ENCODE data around the gene ILK.

The ILK gene

DNA sequence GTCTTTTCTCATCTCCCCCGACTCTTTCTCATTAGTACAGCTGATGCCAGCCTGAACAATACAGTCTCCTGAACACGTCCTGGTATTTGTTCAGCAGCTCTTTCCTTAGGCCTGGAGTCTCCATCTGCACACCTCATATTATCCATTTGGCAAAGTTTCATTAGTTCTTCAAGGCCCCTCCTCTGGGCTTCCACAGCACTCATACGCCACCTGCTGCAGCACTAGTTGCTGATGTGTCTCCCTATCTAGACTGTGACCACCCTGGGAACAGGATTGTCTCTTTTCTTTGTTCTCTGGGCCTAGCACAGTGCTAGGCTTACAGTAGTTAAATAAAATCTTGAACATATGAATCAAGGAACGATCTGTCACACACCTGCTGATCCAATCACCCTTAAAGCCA lies 34.9 kb downstream of the ILK start:
- no peak for DNase-seq

DNA sequence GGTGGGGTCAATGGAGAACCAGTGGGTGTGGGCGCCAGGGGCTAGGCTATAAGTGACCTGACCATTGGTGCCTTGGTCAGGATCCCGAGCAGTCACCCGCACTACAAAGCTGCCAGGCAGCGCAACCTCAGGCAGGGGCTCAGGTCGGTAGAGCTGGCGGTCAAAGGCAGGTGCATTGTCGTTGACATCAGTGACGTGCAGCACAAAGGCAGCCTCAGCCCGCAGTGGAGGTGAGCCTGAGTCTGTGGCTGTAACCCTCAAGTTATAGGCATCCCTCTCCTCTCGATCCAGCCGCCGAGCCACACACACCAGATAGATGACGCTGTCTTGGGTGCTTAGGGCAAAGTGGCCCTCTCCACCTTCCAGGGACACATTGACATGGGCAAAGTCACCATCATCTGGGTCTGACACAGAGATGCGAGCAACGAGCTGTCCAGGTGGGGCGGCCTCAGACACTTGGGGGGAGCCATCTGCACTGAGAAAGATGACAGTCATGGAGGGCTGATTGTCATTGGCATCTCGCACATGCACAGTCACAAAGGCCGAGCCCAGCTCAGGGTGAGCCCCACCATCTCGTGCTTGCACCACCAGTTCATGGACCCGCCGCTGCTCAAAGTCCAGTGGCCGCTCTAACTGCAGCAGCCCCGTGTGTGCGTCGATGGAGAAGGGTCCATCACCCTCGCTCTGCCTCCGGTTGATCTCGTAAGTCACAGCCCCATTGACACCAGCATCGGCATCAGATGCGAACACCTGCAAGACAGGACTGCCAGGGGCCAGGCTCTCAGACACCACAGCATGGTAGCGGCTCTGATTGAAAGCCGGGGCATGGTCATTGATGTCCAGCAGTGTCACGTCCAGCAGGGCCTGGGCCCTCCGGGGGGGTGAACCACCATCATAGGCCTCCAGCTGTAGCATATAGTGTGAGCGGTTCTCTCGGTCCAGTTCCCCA lies 36.7 kb downstream of the ILK start:
- no peak for DNase-seq

DNA sequence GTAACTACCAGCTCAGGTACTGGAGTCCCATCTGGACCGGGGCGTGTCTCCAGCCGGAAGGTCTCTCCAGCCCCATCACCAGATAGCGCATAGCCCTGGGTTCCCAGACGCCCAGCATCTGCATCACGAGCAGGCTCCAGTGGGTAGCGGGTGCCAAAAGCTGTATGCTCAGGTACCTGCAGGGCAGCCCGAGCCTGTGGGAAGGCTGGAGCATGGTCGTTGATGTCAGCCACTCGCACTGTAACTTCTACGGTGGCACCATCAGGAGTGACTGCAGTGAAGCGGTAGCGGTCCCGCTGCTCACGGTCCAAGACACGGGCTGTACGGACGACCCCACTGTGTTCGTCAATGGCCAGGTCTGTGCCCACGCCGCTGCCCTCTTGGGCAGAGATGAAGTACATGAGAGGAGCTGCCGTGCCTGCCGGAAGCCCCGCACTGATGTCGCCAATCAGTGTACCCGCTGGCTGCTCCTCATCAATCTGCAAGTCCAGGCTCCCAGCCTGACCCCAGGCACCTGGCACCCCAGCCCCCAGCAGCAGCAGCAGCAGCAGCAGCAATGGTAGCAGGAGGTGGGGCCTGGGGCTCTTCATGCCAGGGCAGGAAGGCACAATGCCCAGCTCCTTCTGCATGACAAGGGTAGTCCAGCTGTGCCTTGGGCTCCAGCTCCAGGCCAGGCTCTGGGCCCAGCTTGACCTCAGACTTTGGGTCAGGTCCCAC lies 37.6 kb downstream of the ILK start:
- DNase-seq: no peak

DNA sequence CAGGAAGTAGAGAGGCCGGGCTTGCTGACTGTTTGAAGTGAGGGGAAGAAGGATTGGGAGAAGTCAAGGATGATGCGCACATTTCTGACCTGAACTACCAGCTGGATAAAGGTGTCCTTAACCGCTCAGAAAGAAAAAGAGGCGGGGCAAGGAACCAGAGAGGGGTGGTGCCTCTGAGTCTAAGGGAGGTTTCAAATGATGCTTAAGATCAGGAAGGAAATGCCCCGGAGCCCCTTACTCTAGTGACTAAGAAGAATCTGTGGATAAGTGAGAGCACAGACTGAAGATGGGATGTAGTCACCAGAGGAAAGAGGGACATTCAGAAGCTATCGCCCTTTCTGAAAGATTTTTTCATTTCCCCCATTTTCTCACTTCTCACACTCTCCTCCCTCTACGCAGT lies 39.4 kb downstream of the ILK start:
- DNase-seq: no peak

DNA sequence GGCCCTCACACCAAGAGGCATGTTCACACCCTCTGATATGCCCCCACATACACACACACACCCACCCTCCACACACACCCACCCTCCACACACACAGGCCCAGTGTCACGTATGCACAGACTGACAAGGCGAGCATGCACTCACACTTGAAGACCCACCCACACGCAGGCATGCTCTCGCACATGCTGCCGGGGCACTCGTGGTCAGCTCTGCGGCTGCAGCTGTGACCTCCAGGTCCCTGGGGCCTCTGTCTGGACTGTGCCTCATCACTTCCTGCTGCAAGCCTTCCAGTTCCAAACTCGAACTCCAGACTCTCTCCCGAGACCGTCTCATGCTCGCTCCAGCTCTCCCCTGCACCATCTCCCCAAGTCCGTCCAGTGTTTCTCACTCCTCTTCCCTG lies 42.5 kb downstream of the ILK start:
- DNase-seq: no peak

DNA sequence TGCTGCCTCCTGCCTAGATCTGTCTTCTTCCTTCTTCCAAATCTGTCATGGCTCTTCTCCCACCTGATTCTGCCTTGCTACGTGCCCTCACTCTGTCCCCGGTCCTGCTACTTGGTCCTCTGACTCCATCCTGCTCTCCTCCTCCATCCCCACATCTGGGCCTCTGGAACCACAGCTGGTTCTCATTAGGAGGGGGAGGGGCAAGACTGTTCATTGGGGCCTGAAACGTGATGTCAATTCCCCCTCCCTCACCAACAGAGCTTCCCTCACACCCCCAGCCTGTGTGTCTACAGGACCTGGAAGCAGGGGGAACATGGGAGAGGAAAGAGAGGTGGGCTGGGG lies 43.0 kb downstream of the ILK start:
- DNase-seq: no peak

DNA sequence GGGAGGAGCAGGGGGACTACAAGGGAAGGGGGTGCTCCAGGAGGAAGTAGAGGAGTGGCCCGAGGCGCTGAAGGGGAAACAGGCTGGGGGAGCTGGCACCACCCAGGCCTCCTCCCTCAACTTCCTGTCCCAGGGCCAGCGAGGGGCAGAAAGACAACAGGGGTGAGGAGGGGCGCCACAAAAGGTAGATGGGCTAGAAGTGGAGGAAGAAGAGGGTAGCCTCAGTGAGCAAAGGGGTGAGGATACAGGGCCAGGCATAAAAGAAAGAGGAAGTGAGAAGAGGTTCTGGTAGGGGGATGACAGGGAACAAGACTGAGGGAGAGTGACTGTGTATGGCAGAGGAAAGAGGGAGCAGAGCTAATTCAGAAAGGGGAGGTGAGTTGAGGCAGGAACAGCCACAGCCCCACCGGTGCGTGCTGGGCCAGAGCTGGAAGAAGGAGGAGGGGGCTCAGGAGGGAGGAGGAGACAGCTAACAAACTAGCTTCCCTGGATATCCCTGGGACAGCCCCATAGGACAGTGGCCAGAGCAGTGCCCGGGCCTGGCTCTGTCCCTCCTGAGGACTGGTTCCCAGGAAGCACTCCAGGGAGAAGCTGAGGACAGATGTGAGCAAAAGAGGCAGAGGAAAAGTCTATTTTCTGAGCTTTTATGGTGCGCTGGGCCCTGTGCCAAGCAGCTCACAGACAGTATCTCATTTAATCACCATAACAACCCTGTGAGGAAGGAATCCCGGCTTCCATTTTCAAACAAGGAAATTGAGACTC lies 43.5 kb downstream of the ILK start:
- no peak for DNase-seq

DNA sequence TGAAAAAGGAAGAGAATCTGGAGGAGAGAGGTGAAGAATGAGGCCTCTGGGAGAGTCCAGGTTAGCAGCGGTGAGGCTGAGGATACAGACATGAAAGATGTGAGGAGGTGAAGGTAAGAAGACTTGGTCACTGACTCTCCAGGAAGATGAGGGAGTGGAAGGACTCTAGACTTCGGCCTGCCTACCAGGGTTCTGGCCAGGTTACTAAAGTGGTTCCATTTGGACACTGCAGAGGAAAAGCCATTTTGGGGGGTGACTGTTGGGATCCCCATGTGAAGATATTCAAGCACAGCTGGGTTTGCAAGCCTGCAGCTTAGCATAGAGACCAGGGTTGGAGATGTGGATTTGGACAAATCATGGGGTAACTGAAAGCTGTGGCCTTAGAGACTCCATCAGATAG lies 44.3 kb downstream of the ILK start:
- no peak for DNase-seq

DNA sequence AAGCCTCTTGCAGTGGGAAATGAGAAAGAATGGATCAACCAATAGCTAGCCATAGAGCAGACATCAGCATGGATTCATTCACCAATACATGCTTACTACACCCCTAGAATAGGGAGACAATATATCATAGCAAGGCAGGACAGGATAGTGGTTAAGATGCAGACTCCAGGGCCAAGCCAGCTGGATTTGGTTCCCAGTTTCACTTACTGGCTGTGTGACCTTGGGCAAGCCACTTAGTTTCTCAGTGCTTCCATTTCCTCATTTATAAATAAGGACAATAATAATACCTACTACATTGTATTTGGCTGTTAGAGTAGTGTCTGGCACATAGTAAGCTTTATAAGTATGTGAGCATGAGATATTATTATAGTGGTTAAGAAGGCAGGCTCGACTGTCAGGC lies 44.9 kb downstream of the ILK start:
- no peak for DNase-seq

DNA sequence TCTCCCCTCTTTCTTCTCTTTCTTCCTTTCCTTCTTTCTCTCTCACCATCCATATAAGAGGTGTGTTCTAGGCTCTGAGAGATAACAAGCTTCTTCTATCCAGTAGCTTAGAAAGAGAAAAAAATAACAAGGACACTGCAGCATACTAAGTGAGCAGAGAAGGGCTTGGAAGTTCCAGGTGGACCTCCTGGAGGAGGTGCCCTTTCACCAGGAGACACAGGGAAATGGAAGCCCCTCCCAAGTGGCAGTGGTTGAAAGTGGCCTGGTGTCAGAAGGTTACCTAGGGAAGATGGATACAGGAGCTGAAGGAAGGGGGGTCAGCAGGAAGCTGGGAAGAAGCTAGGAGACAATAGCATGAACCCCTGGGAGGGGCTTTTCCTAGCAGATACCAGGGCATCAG lies 46.5 kb downstream of the ILK start:
- DNase-seq: no peak

DNA sequence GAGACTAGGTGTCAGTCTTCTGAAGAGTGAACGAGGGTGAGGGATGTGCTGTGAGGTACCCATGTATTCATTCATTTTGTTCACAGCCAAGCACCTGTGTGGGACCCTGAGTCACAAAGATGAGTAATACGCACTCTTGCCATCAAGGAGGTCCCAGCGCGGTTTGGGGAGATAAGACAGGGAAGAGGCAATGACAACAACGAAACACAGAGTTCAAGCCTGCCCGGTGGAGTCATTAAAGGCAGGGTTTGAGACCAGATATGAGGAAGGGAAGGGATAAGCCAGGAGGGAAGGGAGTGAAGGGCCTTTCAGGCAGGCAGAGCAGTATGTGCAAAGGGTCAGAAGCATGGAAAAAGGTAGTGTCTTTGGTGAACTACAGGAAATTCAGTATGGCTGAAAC lies 47.4 kb downstream of the ILK start:
- no peak for DNase-seq

DNA sequence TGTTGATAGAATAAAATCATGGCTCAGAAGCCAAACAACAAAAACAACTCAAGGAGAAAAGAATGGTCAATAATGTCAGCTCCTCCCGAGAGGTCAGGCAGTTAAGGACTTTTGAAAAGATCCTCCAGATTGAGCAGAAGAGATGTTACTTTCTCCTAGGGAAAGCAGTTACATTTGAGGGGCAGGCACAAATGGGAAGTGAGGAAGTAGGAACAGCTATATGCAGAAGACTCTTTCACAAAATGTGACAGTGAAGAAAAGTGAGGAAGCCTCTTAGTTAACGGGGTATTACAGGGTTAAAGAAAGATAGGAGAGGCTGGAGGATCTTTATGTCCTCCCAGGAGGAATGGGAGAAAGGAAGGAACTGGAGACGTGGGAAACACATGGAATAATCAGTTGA lies 48.6 kb downstream of the ILK start:
- no peak for DNase-seq

DNA sequence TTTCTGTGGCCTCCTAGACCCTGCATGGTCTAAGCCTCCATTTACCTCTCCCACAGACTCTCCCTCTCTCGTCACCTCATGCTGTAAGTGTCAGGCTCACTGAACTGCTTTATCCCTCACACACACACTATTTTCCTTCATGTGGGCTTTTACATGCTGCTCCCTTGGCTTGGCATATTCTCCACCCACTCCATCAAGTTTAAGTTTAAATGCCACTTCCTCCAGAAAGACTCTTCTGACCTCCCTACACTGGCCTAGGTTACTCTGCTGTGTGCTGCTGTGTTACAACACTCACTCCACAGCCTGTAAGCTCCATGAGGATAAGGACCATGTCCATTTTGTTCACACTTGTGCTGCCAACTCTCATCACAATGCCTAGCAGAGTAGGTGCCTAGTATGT lies 49.5 kb downstream of the ILK start:
- no peak for DNase-seq

DNA sequence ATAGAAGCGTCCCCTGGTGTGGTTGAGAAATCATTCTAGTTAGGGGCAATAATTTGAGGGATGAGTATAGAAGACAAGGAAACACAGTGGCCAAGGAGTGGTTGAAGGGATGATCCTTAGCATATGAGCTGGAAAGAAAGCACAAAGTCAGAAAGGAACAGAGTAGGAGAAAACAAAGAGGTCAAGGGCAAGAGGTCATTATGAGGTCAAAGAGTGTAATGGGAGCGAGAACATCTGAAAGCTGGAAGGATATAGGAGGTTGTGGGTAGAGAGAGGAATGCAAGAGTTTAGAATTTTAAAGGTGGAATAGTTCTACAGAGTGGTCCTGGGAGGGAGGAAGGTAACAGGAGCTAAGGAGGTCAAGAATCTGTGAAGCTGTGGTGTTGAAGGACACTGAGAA lies 50.1 kb downstream of the ILK start:
- no peak for DNase-seq

DNA sequence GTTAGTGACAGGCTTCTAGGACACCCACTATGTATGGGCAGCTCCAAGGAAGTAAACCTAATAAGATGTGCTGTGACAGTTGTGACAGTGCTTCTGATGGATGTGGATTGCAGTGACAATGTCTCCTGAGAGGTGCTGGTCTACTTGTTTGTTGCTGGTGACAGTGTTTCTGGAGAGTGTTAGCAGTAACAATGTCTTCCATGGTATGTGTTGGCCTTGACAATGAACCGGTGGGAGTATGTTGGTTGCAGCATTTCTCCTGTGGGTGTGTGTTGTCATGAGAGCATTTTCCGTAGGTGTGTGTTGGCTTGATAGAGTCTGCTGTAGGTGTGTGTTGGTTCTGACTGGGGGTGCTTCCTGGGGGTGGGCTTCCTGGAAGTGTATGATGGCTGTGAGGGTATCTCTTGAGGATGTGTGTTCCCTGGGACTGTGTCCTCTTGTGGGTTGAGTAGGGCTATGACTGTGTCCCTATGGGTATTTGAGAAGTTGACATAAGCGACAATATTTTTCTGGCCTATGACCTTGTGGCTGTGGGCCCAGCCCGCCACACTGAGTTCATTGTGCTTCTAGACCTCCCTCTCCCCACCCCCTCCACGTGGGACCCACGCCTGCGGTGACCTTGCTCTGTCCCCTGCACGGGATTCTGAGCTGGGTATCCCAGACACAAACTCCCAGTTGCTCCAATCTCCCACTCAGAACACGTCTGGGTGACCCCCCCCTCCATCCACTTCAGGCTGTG lies 50.9 kb downstream of the ILK start:
- DNase-seq: no peak

DNA sequence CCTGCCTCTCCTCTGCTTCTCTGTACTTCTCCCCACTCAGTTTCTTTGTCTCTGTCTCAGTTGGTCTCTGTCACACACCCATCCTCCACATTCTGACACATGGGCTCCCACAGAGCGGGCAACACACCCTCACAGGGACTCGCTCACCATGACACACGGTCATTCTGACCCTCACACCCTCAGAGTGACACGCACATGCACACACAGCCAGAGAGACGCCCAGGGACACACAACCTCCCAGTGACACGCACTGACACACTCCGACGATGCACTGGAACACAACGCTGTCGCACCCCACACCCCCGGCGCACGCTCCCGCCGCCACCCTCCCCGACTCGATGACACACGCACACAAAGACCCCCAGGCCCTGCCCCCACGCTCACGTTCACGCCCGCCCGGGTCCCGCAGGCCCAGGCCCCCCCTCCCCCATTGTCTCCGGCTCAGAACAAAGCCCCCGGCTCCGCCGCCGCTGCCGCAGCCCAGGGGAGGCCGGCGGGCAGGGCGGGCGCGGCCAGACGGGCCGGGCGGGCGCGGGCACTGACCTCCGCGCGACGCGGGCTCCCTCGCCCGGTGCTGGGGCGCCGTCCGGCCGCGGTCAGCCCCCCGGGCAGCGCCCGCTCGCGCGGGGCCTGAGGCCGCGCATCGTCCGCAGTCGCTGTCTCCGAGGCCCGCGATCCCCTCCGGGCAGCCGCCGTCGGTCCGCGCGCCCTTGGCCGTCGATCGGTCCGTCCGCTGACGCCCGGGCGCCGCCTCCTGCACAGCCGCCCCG lies 51.6 kb downstream of the ILK start:
- DNase-seq: no peak

DNA sequence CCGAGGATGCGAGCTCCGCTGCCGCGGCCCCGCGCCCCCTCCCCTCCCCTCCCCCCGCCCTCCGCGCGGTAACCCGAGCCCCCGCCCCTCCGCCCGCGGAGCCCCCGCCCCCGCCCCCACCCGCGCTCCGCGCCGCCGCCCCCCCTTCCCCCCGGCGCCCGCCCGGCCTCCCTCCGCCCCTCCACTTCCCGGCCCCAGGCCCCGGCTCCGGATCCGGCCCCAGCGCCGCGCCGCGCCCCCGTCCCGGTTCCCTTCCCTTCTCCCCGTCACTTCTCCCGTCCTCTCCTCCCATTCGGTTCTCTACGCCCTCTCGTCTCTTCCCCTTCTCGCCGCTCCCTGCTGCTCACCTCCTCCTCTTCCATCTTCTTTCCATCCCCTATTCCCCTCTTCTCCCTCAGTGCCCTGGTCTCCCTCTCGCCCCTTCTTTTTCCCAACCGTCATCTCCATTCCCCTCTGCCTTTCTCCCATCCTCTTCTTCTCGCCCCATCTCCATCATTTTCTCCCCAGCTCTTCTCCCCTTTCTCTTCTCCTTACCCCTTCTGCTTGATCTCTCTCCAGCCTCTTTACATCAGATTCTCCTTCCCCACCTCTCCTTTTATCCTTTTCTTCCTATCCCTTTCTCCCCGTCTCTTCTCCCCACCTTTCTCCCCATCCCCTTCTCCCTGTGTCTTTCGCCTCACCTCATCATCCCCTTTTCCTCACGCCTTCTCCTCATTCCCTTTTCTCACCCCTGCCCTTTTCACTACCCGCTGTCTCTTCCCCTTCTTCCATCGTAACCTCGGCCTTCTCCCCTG lies 52.4 kb downstream of the ILK start, which contains the start of gene DCHS1:
Gene DCHS1, minus strand, starts transcription at position 20 of the 794 bp plus-strand sequence. CDS start 14,196 bp downstream, outside the sequence.
- DNase-seq: no peak

DNA sequence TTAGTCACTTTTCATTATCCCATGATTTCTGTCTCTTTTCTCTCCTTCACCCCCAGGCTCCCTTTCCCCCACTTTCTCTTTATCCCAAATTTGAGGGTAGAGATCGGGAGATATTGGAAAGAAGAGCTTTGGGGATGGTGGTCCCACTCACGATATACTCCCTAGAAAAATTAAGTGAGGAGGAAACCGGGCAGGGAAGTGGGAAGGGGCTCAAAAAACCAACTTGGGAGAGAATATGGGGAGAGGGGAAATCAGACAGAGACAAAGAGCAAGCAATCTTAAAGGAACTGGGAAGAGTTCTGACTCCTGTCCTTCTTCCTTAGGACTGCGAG lies 53.0 kb downstream of the ILK start:
- DNase-seq: no peak

DNA sequence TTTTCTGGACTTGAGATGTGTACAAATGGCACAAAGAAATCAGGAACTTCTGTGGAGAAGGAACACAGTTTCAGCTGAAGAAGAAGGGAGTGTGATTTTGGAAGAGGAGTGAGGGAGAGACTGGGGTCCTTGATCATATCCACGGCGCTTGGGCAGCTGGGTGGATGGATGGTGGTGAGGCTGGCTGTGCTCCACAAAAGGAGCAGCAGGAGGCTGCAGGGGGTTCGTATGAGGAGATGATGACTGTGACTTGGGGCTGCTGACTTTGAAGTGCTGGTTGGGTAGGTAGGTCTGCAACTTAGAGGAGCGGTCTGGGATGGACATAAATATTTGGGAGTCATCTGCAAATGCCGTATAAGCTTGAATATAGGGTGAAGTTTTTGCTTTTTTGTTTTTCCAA lies 53.4 kb downstream of the ILK start:
- DNase-seq: no peak

DNA sequence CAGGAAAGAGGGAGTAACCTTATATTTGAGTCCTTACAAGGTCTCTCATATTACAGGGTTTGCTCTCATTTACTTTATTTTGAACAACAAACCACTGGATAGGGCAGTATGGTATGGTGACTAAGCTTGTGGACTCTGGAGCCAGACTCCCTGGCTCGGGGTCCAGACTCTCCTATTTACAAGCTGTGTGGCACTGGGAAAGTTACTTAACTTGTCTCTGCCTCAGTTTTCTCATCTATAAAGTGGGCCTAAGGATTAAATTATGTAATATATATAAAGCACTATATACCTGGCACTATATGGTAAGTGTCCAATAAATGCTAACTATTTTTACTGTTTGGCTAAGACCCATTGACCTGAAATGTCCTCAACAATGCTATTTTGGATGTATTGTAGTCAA lies 53.8 kb downstream of the ILK start:
- no peak for DNase-seq

DNA sequence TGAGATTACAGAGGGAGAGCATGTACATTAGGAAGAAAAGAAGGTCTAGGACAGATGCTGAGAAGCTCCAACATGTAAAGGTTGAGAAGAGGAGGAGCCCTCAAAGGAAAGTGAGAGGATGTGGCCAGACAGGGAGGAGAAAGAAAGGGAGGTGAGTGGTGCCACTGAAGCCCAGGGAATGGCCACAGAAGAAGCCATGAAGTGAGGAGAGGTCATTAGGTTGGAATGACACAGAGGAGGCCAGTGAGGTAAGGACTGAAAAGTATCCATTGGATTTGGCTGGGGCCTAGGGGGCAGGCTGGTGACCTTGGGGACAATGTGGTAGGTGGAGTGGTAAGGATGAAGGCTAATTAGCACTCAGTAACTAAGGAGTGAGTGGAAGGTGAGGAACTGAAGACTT lies 55.1 kb downstream of the ILK start:
- DNase-seq: no peak
